ENCODE results near the gene BBS9. TPM values are rescaled to one million over a fixed set of nuclear protein-coding genes. Genes with fewer than 3 reads are reported as not detected.

The BBS9 gene
- total RNA-seq, 1 experiment from 2014 or later, result 26.4 TPM

GRCh38 chr7:33357846-33358245, 228.5 kb downstream of the BBS9 start:
- Histone ChIP-seq H4K91ac (ENCODE audit: insufficient read length, low read depth, low read length) (no peak overlapping the region), H3K4me2 (ENCODE audit: insufficient read depth, insufficient read length, low read length) (no peak overlapping the region), H4K5ac (ENCODE audit: insufficient read length, low read depth, low read length) (no peak overlapping the region), H2AK5ac (ENCODE audit: insufficient read length, low read length) (no peak overlapping the region), H3K23me2 (ENCODE audit: insufficient read length, low read depth, low read length, poor library complexity, severe bottlenecking) (no peaks in the 10 kb centered on the region), H3K23ac (ENCODE audit: insufficient read length, low read depth, low read length) (no peak overlapping the region), H3K14ac (ENCODE audit: insufficient read depth, low read length) (no peak overlapping the region), H3K79me2 (ENCODE audit: insufficient read depth, low read length) (peaks cover 3% of the 10 kb centered on the region; the same call in 1 of the 2 replicates), H3K9ac (ENCODE audit: extremely low read depth, insufficient read length, low read length) (no peak overlapping the region), H2AFZ (ENCODE audit: low read length) (no peak overlapping the region), H3K79me1 (ENCODE audit: insufficient read depth, low read depth, low read length, poor library complexity, severe bottlenecking) (no peaks in the 10 kb centered on the region), H2BK20ac (ENCODE audit: low read depth, low read length, poor library complexity, severe bottlenecking) (no peak overlapping the region), H3K18ac (ENCODE audit: insufficient read length, low read depth, low read length) (no peak overlapping the region), H2BK120ac (ENCODE audit: low read depth, low read length, poor library complexity, severe bottlenecking) (no peak overlapping the region), H2BK5ac (ENCODE audit: insufficient read length, low read length) (no peak overlapping the region), H3K4ac (ENCODE audit: low read depth, low read length) (no peak overlapping the region), H3K4me1 (ENCODE audit: insufficient read depth, low read length) (no peaks in the 10 kb centered on the region), H4K20me1 (ENCODE audit: control insufficient read depth, insufficient read depth, insufficient read length) (no peaks in the 10 kb centered on the region), H3K27ac (ENCODE audit: insufficient read length, low read depth, low read length) (no peak overlapping the region), H2BK15ac (ENCODE audit: low read depth, low read length) (no peak overlapping the region), H4K8ac (replicated peaks; ENCODE audit: insufficient read length, low read depth, low read length) (no peak overlapping the region), H3K9me3 (ENCODE audit: control insufficient read depth, low read depth, low read length) (no peaks in the 10 kb centered on the region), H3K56ac (ENCODE audit: insufficient read length, low read depth, low read length) (no peak overlapping the region), H3T11ph (ENCODE audit: low read length) (no peak overlapping the region), H3K27me3 (ENCODE audit: insufficient read depth, low read length) (no peaks in the 10 kb centered on the region), H2BK12ac (ENCODE audit: insufficient read length, low read depth, low read length) (no peak overlapping the region)
- no peak for TF ChIP-seq CTCF (conservative IDR thresholded peaks at IDR 0.05)
- no CpG with 5 or more reads among the region's 2 CpGs for WGBS (ENCODE audit: extremely low coverage, insufficient read length, low lambda C conversion rate)
- Mint-ChIP-seq H3K36me3 (ENCODE audit: insufficient read depth in 1 of 3, low read depth in 3 of 3) (no peaks in the 10 kb centered on the region), H3K4me3 (no peak overlapping the region), H3K4me1 (peaks cover 8 to 16% of the 10 kb centered on the region in 2 experiments), H3K27ac (no peak overlapping the region), H3K9me3 (no peaks in the 10 kb centered on the region), H3K27me3 (ENCODE audit: low read depth) (no peaks in the 10 kb centered on the region)
- DNase-seq, result no peak
